OCI-LY7 (cell line): Measurements from ENCODE around the gene SEC61A1. TPM values are rescaled to one million over a fixed set of nuclear protein-coding genes. Genes with fewer than 3 reads are reported as not detected.

ENCODE experiments used
- Bru-seq: library from RNA; stranded (reverse); fragments of 400-500 nt; gene quantifications from one replicate; lab custom pipeline; 2021; lab: Mats Ljungman, UMichigan
- BruChase-seq, 2 experiments: library from RNA; stranded (reverse); fragments of 400-500 nt; gene quantifications; one replicate each; lab custom pipeline; 2021; lab: Mats Ljungman, UMichigan
- BruUV-seq: library from RNA; stranded (reverse); fragments of 400-500 nt; replicated peaks from 2 replicates; lab custom pipeline; 2021; lab: Mats Ljungman, UMichigan
- CTCF ChIA-PET: fragments of 300-600 bp; sonication (Branson Sonifier 250); formaldehyde crosslinking; loops from one replicate; lab custom pipeline; 2022; ENCODE audit warnings: antibody characterized with exemption; ENCODE audit not compliant: unreplicated experiment; lab: Charles Lee
- POLR2A ChIA-PET: fragments of 300-600 bp; sonication (Branson Sonifier 250); formaldehyde crosslinking; loops from one replicate; lab custom pipeline; 2022; ENCODE audit warnings: antibody characterized with exemption; lab: Charles Lee
- DNase-seq: peaks from one replicate; pipeline ENCODE4 v3.0.0-alpha.2; 2015; ENCODE audit warnings: low spot score
- H2AFZ ChIP-seq: fragments of 200-600 bp; sonication (generic), shearing (Covaris generic); 2 replicates; pipeline ENCODE4 v1.6.1; 2014; ENCODE audit warnings: mild to moderate bottlenecking, antibody characterized with exemption, low read length, moderate library complexity
- H3K27ac ChIP-seq: fragments of 200-600 bp; sonication (generic); 2 replicates; pipeline ENCODE4 v1.5.1; 2014; ENCODE audit warnings: mixed run types, low read depth, mild to moderate bottlenecking, moderate library complexity, low read length, inconsistent platforms; ENCODE audit not compliant: poor library complexity, severe bottlenecking
- H3K36me3 ChIP-seq: fragments of 200-600 bp; sonication (generic); 2 replicates; pipeline ENCODE4 v1.6.1; 2014; ENCODE audit warnings: mild to moderate bottlenecking, antibody characterized with exemption, low read length, moderate library complexity, mixed read lengths; ENCODE audit not compliant: insufficient read depth
- H3K4me1 ChIP-seq: fragments of 200-600 bp; sonication (generic); 2 replicates; pipeline ENCODE4 v1.5.1; 2014; ENCODE audit warnings: mild to moderate bottlenecking, low read length; ENCODE audit not compliant: insufficient read depth, poor library complexity, severe bottlenecking
- H3K4me2 ChIP-seq: fragments of 200-600 bp; sonication (generic); 2 replicates; pipeline ENCODE4 v1.6.1; 2014; ENCODE audit warnings: mild to moderate bottlenecking, low read length
- H3K4me3 ChIP-seq: fragments of 200-600 bp; sonication (generic); 2 replicates; pipeline ENCODE4 v1.5.1; 2014; ENCODE audit warnings: mild to moderate bottlenecking, low read depth, low read length; ENCODE audit not compliant: poor library complexity, severe bottlenecking
- H3K79me2 ChIP-seq: fragments of 200-600 bp; sonication (generic); 2 replicates; pipeline ENCODE4 v1.6.1; 2016; ENCODE audit warnings: low read depth, mild to moderate bottlenecking, low read length, moderate library complexity, mixed read lengths; ENCODE audit not compliant: insufficient read depth
- H3K9me2 ChIP-seq: fragments of 200-600 bp; sonication (generic); 2 replicates; pipeline ENCODE4 v1.6.1; 2016; ENCODE audit warnings: mild to moderate bottlenecking, low read length, mixed read lengths; ENCODE audit not compliant: insufficient read depth
- H3K9me3 ChIP-seq: fragments of 200-600 bp; sonication (generic); 2 replicates; pipeline ENCODE4 v1.6.1; 2014; ENCODE audit warnings: mild to moderate bottlenecking, mixed run types, low read length, mixed read lengths
- H4K20me1 ChIP-seq: fragments of 200-600 bp; sonication (generic); 2 replicates; pipeline ENCODE4 v1.6.1; 2014; ENCODE audit warnings: mild to moderate bottlenecking, antibody characterized with exemption, low read length, moderate library complexity, mixed read lengths; ENCODE audit not compliant: insufficient read depth
- CTCF ChIP-seq: fragments of 200-600 bp; sonication (generic); conservative IDR thresholded peaks from 2 replicates; pipeline ENCODE4 v1.5.1; 2014; ENCODE audit warnings: mild to moderate bottlenecking, antibody characterized with exemption, low read length, moderate library complexity, mixed read lengths
- EZH2phosphoT487 ChIP-seq: fragments of 200-600 bp; sonication (generic); IDR thresholded peaks from 2 replicates; pipeline ENCODE4 v1.6.1; 2018; ENCODE audit warnings: low read depth, borderline replicate concordance, mild to moderate bottlenecking, mixed run types, antibody characterized with exemption, low read length, moderate library complexity, mixed read lengths
- intact Hi-C: fragments of 100-400 bp; cut with micrococcal nuclease; formaldehyde crosslinking; loops from one replicate; pipeline ENCODE4 v1.10.0; 2022; ENCODE audit not compliant: unreplicated experiment
- long read RNA-seq: library from polyadenylated mRNA; stranded (forward); transcript quantifications from one replicate; pipeline ENCODE4 v2.0.0, GENCODE V29; 2022
- total RNA-seq, 2 experiments: library from RNA; depleted of rRNA in 1 of 2; stranded (reverse); fragments of >200 nt in 1 of 2; shearing (Covaris generic) in 1 of 2; gene quantifications; 2 replicates each; pipeline ENCODE4 v1.2.3, GENCODE V29; 2014 to 2022

The SEC61A1 gene
- 72.9 and 85.2 TPM in 2 replicates for total RNA-seq (2014; rRNA removed; shearing (Covaris generic))
- total RNA-seq (2022) = 118 and 133 TPM in 2 replicates
- percentile 93 among the genes with signal in this experiment for Bru-seq, nascent RNA
- BruChase-seq, experiment 1, labeled RNA remaining after a 6-hour chase = percentile 93 among the genes with signal in this experiment
- BruChase-seq, experiment 2, labeled RNA remaining after a 2-hour chase = percentile 97 among the genes with signal in this experiment
- long read RNA-seq, transcript SEC61A1-201 (12 exons, 3,635 nt) = major isoform, 178 of 278 reads
- long read RNA-seq, partial matches to known transcripts = 42 of 278 reads
- long read RNA-seq, other reads (novel, unspliced or antisense) = 57 of 278 reads

- Histone ChIP-seq H3K4me1 (peaks cover 31% of the 10 kb centered on the region), H3K9me3 (no peaks in the 10 kb centered on the region), H3K36me3 (peaks cover 41% of the 10 kb centered on the region), H2AFZ (peak within 1 kb of the TSS; percentile 92), H3K4me3 (peak within 1 kb of the TSS; percentile 88), H3K9me2 (no peaks in the 10 kb centered on the region), H4K20me1 (peaks cover 19% of the 10 kb centered on the region), H3K4me2 (peak within 1 kb of the TSS; percentile 98), H3K79me2 (peaks cover 37% of the 10 kb centered on the region), H3K27ac (peak within 1 kb of the TSS; percentile 57)
- CTCF ChIA-PET = no interaction called here
- DNase-seq = peak; percentile 96
- intact Hi-C loops = loop anchor here (5.0 kb wide), 3 partner anchors 70 to 460 kb away; partner anchors contain the start of genes RUVBL1 and TPRA1
- TF ChIP-seq EZH2phosphoT487 (no peak), CTCF (no peak)
- BruUV-seq = no TSS peak
- POLR2A ChIA-PET = no interaction called here
These were observed at the start of gene SEC61A1 for GRCh38 chr3:128051837-128052594. SEC61A1 (plus strand) TSS chr3:128052437; CDS start chr3:128052553, 116 bp downstream.

- CTCF ChIA-PET = no interaction called here
- Histone ChIP-seq H3K27ac (no peak overlapping the region), H4K20me1 (no peaks in the 10 kb centered on the region), H3K4me1 (no peaks in the 10 kb centered on the region), H3K9me3 (no peaks in the 10 kb centered on the region), H2AFZ (no peak overlapping the region), H3K36me3 (no peaks in the 10 kb centered on the region), H3K79me2 (no peaks in the 10 kb centered on the region), H3K4me2 (no peak overlapping the region), H3K9me2 (no peaks in the 10 kb centered on the region), H3K4me3 (no peak overlapping the region)
- no peak for TF ChIP-seq EZH2phosphoT487
- no peak for TF ChIP-seq CTCF
- no peak for DNase-seq
- no TSS peak for BruUV-seq
- POLR2A ChIA-PET = no interaction called here
- intact Hi-C loops = no loop called here
These were observed 47.6 kb upstream of the SEC61A1 start for GRCh38 chr3:128004661-128005060.
